ENCODE data around the gene TSEN2. TPM values are rescaled to one million over a fixed set of nuclear protein-coding genes. Genes with fewer than 3 reads are reported as not detected.

Gene TSEN2
- total and polyA plus RNA-seq, 2 of the 4 experiments (the other 2 are of a cell fraction), result 9.5 to 14.2 TPM

GRCh38 chr3:12445523-12446240 lies 38.6 kb upstream of the TSEN2 start:
- no TSS peak for BruUV-seq (replicated peaks)

More at GRCh38 chr3:12445523-12446240, 38.6 kb upstream of the TSEN2 start:
- Histone ChIP-seq H3K4me3 (ENCODE audit: insufficient read depth, low read depth, low read length) (no peak overlapping the region), H3K27me3 (ENCODE audit: control insufficient read depth, insufficient read depth, low read length) (peaks cover 6% of the 10 kb centered on the region; the same call in 1 of the 2 replicates), H3K4ac (ENCODE audit: low read depth, low read length) (no peak overlapping the region), H3K79me1 (ENCODE audit: low read depth in 1 of 2, low read length in 2 of 2) (no peaks in the 10 kb centered on the region), H2AK5ac (ENCODE audit: low read depth, low read length) (no peak overlapping the region), H2AK9ac (replicated peaks; ENCODE audit: low read depth, low read length, poor library complexity) (no peak overlapping the region), H4K91ac (ENCODE audit: insufficient read depth, low read depth, low read length) (no peak overlapping the region), H2BK20ac (ENCODE audit: low read depth, low read length) (no peak overlapping the region), H3K18ac (ENCODE audit: low read depth, low read length) (no peak overlapping the region), H3K27ac (ENCODE audit: insufficient read depth, low read length) (no peak overlapping the region), H4K8ac (ENCODE audit: low read depth in 2 of 2, low read length in 2 of 2) (no peak overlapping the region), H2BK15ac (ENCODE audit: low read depth, low read length) (no peak overlapping the region), H2BK120ac (ENCODE audit: low read depth, low read length) (no peak overlapping the region), H3K9me1 (ENCODE audit: insufficient read depth, low read length) (no peaks in the 10 kb centered on the region), H2AFZ (replicated peaks; ENCODE audit: low read length, poor library complexity) (no peak overlapping the region), H4K20me1 (ENCODE audit: insufficient read depth, low read length) (no peaks in the 10 kb centered on the region), H3K4me2 (ENCODE audit: low read depth, low read length) (no peak overlapping the region), H2BK5ac (ENCODE audit: low read depth, low read length, poor library complexity, severe bottlenecking) (no peak overlapping the region), H3K4me1 (ENCODE audit: control insufficient read depth, insufficient read depth, low read length) (peaks cover 8% of the 10 kb centered on the region), H3K36me3 (ENCODE audit: control insufficient read depth, insufficient read depth, low read length) (no peaks in the 10 kb centered on the region), H3K23ac (ENCODE audit: low read depth, low read length) (peak overlapping the region; percentile 52; the same call in 1 of the 2 replicates), H3K9ac (ENCODE audit: low read depth, low read length) (no peak overlapping the region), H3K56ac (ENCODE audit: extremely low read depth, insufficient read depth, low read length) (no peak overlapping the region), H3K14ac (replicated peaks; ENCODE audit: low read depth, low read length) (no peak overlapping the region), H4K5ac (ENCODE audit: low read depth, low read length) (no peak overlapping the region), H3K9me3 (ENCODE audit: control insufficient read depth, insufficient read depth, low read length) (no peaks in the 10 kb centered on the region)
- TF ChIP-seq MXI1 (IDR thresholded peaks at IDR 0.05; ENCODE audit: borderline replicate concordance, low read depth, low read length) (no peak), RFX5 (IDR thresholded peaks at IDR 0.05; ENCODE audit: low read depth, low read length) (no peak), MAFK (IDR thresholded peaks at IDR 0.05; ENCODE audit: low read depth, low read length) (no peak), CHD1 (IDR thresholded peaks at IDR 0.05; ENCODE audit: low read depth, low read length) (no peak), MAZ (IDR thresholded peaks at IDR 0.05; ENCODE audit: borderline replicate concordance, low read depth, low read length) (no peak), CEBPB (IDR thresholded peaks at IDR 0.05; ENCODE audit: low read depth, low read length) (no peak)
- WGBS, 2 experiments (ENCODE audit: extremely low coverage in 2 of 2, insufficient read length in 1 of 2), result 76% methylated on average over 5 of the region's 8 CpGs; no CpG with 5 or more reads in 1 of the 2 experiments
- dilution Hi-C loops (cut with HindIII; ENCODE audit: low sequenced_read_pairs, unreplicated experiment) (no loop called here), intact Hi-C loops (cut with micrococcal nuclease) (no loop called here), in situ Hi-C loops (cut with MboI; ENCODE audit: low sequenced_read_pairs) (no loop called here)
- POLR2A ChIA-PET (ENCODE audit: unreplicated experiment), result no interaction called here
- CTCF ChIA-PET, result no interaction called here
- DNase-seq (no peak), ATAC-seq (ENCODE audit: low read depth) (no peak)

All from IMR-90 (cell line).